ENCODE results near the gene ARHGEF10L. TPM values are rescaled to one million over a fixed set of nuclear protein-coding genes. Genes with fewer than 3 reads are reported as not detected.

Gene ARHGEF10L
- total RNA-seq, 1 experiment from 2014 or later, result not detected

- DNase-seq, result no peak
- no peak overlapping the region for H3K27ac ChIP-seq (ENCODE audit: low read length)
- no peak overlapping the region for H3K4me3 ChIP-seq (ENCODE audit: low read length)
- H3K9me3 ChIP-seq (ENCODE audit: low read length), result no peaks in the 10 kb centered on the region
- no peaks in the 10 kb centered on the region for H3K36me3 ChIP-seq (ENCODE audit: insufficient read depth, low read length)
- no peaks in the 10 kb centered on the region for H4K20me1 ChIP-seq (ENCODE audit: insufficient read depth, low read depth, low read length)
- H3K9me2 ChIP-seq (replicated peaks; ENCODE audit: insufficient read depth, low read length), result no peaks in the 10 kb centered on the region
- no peaks in the 10 kb centered on the region for H3K27me3 ChIP-seq (ENCODE audit: low read length)
- H3K79me2 ChIP-seq (ENCODE audit: low read length), result no peaks in the 10 kb centered on the region
- H3K4me1 ChIP-seq (ENCODE audit: low read length), result no peaks in the 10 kb centered on the region
- H3K4me2 ChIP-seq (ENCODE audit: low read depth, low read length, poor library complexity, severe bottlenecking), result no peak overlapping the region
- H3K9ac ChIP-seq (ENCODE audit: low read length), result no peak overlapping the region
- H2AFZ ChIP-seq (ENCODE audit: low read length), result no peak overlapping the region
Observed at GRCh38 chr1:17527036-17527914, 12.2 kb upstream of the ARHGEF10L start.

DNA sequence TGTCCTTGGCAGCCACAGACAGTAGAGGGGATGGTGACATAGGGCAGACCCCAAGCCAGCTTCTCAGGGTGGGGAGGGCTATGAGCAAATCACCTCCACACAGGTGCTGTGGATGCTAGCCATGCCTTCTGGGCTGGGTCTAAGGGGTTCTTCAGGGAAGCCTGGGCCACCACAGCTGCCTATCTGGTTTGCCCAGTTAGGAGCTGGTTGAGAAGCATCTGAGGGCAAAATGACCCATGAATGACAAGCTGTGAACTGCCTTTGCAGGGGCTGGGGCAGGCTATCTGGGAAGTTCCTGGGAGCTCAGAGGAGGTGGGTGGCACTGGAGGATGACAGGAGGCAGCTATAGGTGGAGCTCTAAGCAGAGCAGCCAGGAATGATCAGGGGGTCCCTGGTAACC, 10.1 kb upstream of the ARHGEF10L start:
- DNase-seq, result no peak
- Histone ChIP-seq H2AFZ (ENCODE audit: low read length) (no peak overlapping the region), H3K36me3 (ENCODE audit: insufficient read depth, low read length) (no peaks in the 10 kb centered on the region), H3K79me2 (ENCODE audit: low read length) (no peaks in the 10 kb centered on the region), H3K4me1 (ENCODE audit: low read length) (no peaks in the 10 kb centered on the region), H4K20me1 (ENCODE audit: insufficient read depth, low read depth, low read length) (no peaks in the 10 kb centered on the region), H3K9ac (ENCODE audit: low read length) (no peak overlapping the region), H3K4me2 (ENCODE audit: low read depth, low read length, poor library complexity, severe bottlenecking) (no peak overlapping the region), H3K4me3 (ENCODE audit: low read length) (no peak overlapping the region), H3K9me3 (ENCODE audit: low read length) (no peaks in the 10 kb centered on the region), H3K9me2 (replicated peaks; ENCODE audit: insufficient read depth, low read length) (no peaks in the 10 kb centered on the region), H3K27me3 (ENCODE audit: low read length) (no peaks in the 10 kb centered on the region), H3K27ac (ENCODE audit: low read length) (no peak overlapping the region)

DNA sequence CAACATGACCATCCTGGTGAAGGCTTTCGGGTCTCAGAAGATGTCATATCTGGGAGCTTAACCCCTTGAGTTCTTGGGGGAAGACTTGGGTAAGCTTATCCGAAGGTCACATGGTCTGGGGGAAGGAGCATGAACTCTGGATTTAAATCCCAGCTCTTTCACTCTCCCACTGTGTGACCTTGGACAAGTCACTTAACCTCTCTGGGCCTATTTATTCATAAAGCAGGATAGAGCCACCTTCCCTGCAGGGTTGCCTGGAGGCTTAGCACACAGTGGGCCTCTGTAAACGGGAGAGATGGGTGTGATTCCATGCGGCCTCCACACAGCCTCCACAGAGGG, 8.2 kb upstream of the ARHGEF10L start:
- Histone ChIP-seq H3K9me3 (ENCODE audit: low read length) (no peaks in the 10 kb centered on the region), H3K4me2 (ENCODE audit: low read depth, low read length, poor library complexity, severe bottlenecking) (no peak overlapping the region)

GRCh38 chr1:17531682-17532487, 7.6 kb upstream of the ARHGEF10L start:
- Histone ChIP-seq H3K9me2 (replicated peaks; ENCODE audit: insufficient read depth, low read length) (no peaks in the 10 kb centered on the region), H3K4me1 (ENCODE audit: low read length) (no peaks in the 10 kb centered on the region; the same call in 1 of the 2 replicates), H3K9me3 (ENCODE audit: low read length) (no peaks in the 10 kb centered on the region), H3K27me3 (ENCODE audit: low read length) (no peaks in the 10 kb centered on the region), H3K9ac (ENCODE audit: low read length) (no peak overlapping the region), H2AFZ (ENCODE audit: low read length) (no peak overlapping the region), H3K4me2 (ENCODE audit: low read depth, low read length, poor library complexity, severe bottlenecking) (no peak overlapping the region), H3K79me2 (ENCODE audit: low read length) (no peaks in the 10 kb centered on the region), H3K36me3 (ENCODE audit: insufficient read depth, low read length) (no peaks in the 10 kb centered on the region), H3K27ac (ENCODE audit: low read length) (no peak overlapping the region), H3K4me3 (ENCODE audit: low read length) (no peak overlapping the region), H4K20me1 (ENCODE audit: insufficient read depth, low read depth, low read length) (no peaks in the 10 kb centered on the region)
- DNase-seq, result no peak

More for the DNA sequence above, 8.2 kb upstream of the ARHGEF10L start:
- no peak overlapping the region for H3K27ac ChIP-seq (ENCODE audit: low read length)
- H3K9ac ChIP-seq (ENCODE audit: low read length), result no peak overlapping the region
- H4K20me1 ChIP-seq (ENCODE audit: insufficient read depth, low read depth, low read length), result no peaks in the 10 kb centered on the region
- no peaks in the 10 kb centered on the region for H3K79me2 ChIP-seq (ENCODE audit: low read length)
- H2AFZ ChIP-seq (ENCODE audit: low read length), result no peak overlapping the region
- H3K4me1 ChIP-seq (ENCODE audit: low read length), result no peaks in the 10 kb centered on the region; the same call in 1 of the 2 replicates
- H3K36me3 ChIP-seq (ENCODE audit: insufficient read depth, low read length), result no peaks in the 10 kb centered on the region
- no peak overlapping the region for H3K4me3 ChIP-seq (ENCODE audit: low read length)
- no peaks in the 10 kb centered on the region for H3K27me3 ChIP-seq (ENCODE audit: low read length)
- no peak for DNase-seq
- H3K9me2 ChIP-seq (replicated peaks; ENCODE audit: insufficient read depth, low read length), result no peaks in the 10 kb centered on the region

GRCh38 chr1:17533201-17533600, 6.3 kb upstream of the ARHGEF10L start:
- Histone ChIP-seq H3K4me2 (ENCODE audit: low read depth, low read length, poor library complexity, severe bottlenecking) (no peak overlapping the region), H3K9me2 (replicated peaks; ENCODE audit: insufficient read depth, low read length) (no peaks in the 10 kb centered on the region), H3K27me3 (ENCODE audit: low read length) (no peaks in the 10 kb centered on the region), H3K79me2 (ENCODE audit: low read length) (no peaks in the 10 kb centered on the region), H3K9ac (ENCODE audit: low read length) (no peak overlapping the region), H3K36me3 (ENCODE audit: insufficient read depth, low read length) (no peaks in the 10 kb centered on the region), H3K27ac (ENCODE audit: low read length) (no peak overlapping the region), H3K4me3 (ENCODE audit: low read length) (no peak overlapping the region), H2AFZ (ENCODE audit: low read length) (no peak overlapping the region), H4K20me1 (ENCODE audit: insufficient read depth, low read depth, low read length) (no peaks in the 10 kb centered on the region), H3K9me3 (ENCODE audit: low read length) (no peaks in the 10 kb centered on the region), H3K4me1 (ENCODE audit: low read length) (no peaks in the 10 kb centered on the region; the same call in 1 of the 2 replicates)
- DNase-seq, result no peak

DNA sequence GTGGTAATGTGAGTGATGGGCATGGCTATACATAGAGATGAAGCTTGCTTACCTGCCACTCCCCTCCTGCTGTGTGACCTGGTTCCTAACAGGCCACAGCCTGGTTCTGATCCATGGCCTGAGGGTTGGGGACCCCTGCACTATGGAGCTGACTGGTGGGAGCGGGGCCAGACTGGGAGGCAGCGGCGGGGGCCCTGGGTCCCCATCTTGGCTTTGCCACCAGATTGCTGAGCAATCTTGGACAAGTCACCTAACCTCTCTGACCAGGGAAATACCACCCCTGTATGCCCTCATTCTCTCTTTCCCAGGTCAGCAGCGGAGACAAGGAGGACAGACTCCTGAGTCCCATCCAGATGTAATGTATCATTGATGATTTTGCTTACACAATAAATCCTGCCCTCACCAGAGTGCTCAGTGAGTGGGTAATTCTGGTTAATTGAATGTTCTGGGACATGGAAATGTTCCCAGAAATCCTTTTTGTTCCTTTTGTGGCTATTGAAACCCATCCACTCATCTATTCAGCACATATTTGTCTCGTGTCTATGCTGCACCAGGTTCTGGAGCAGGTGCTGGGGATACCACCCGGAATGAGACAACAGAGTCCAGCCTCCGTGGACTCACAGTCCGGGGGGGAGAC, 4.1 kb upstream of the ARHGEF10L start:
- no peaks in the 10 kb centered on the region for H3K79me2 ChIP-seq (ENCODE audit: low read length)
- H3K4me2 ChIP-seq (ENCODE audit: low read depth, low read length, poor library complexity, severe bottlenecking), result no peak overlapping the region
- H3K4me1 ChIP-seq (ENCODE audit: low read length), result no peaks in the 10 kb centered on the region; the same call in 1 of the 2 replicates
- no peak overlapping the region for H3K9ac ChIP-seq (ENCODE audit: low read length)
- no peak for DNase-seq
- no peaks in the 10 kb centered on the region for H3K27me3 ChIP-seq (ENCODE audit: low read length)
- H2AFZ ChIP-seq (ENCODE audit: low read length), result no peak overlapping the region
- H3K9me2 ChIP-seq (replicated peaks; ENCODE audit: insufficient read depth, low read length), result no peaks in the 10 kb centered on the region
- H3K9me3 ChIP-seq (ENCODE audit: low read length), result no peaks in the 10 kb centered on the region
- no peaks in the 10 kb centered on the region for H4K20me1 ChIP-seq (ENCODE audit: insufficient read depth, low read depth, low read length)
- H3K27ac ChIP-seq (ENCODE audit: low read length), result no peak overlapping the region
- H3K4me3 ChIP-seq (ENCODE audit: low read length), result no peak overlapping the region
- no peaks in the 10 kb centered on the region for H3K36me3 ChIP-seq (ENCODE audit: insufficient read depth, low read length)

GRCh38 chr1:17538010-17538409, 1.5 kb upstream of the ARHGEF10L start:
- Histone ChIP-seq H3K9ac (ENCODE audit: low read length) (no peak overlapping the region), H3K27ac (ENCODE audit: low read length) (no peak overlapping the region), H3K4me1 (ENCODE audit: low read length) (no peaks in the 10 kb centered on the region; the same call in 1 of the 2 replicates), H3K4me2 (ENCODE audit: low read depth, low read length, poor library complexity, severe bottlenecking) (no peak overlapping the region), H4K20me1 (ENCODE audit: insufficient read depth, low read depth, low read length) (no peaks in the 10 kb centered on the region), H3K79me2 (ENCODE audit: low read length) (no peaks in the 10 kb centered on the region), H2AFZ (ENCODE audit: low read length) (no peak overlapping the region), H3K4me3 (ENCODE audit: low read length) (no peak overlapping the region), H3K9me3 (ENCODE audit: low read length) (no peaks in the 10 kb centered on the region), H3K9me2 (replicated peaks; ENCODE audit: insufficient read depth, low read length) (no peaks in the 10 kb centered on the region), H3K36me3 (ENCODE audit: insufficient read depth, low read length) (no peaks in the 10 kb centered on the region), H3K27me3 (ENCODE audit: low read length) (no peaks in the 10 kb centered on the region)
- no peak for DNase-seq
